ENCODE results near the gene ALKBH5.

Gene ALKBH5

GRCh38 chr17:18157354-18157985 lies 26.2 kb upstream of the ALKBH5 start:
- DNase-seq (ENCODE audit: extremely low read depth in 1 of 2, low read depth in 1 of 2): no peak

GRCh38 chr17:18158022-18158600 lies 25.5 kb upstream of the ALKBH5 start:
- peak; percentile 88 to 95 for DNase-seq (ENCODE audit: extremely low read depth in 1 of 2, low read depth in 1 of 2)

GRCh38 chr17:18159551-18160120 lies 24.0 kb upstream of the ALKBH5 start:
- DNase-seq (ENCODE audit: extremely low read depth in 1 of 2, low read depth in 1 of 2): no peak

GRCh38 chr17:18160128-18160856 lies 23.3 kb upstream of the ALKBH5 start:
- no peak for DNase-seq (ENCODE audit: extremely low read depth in 1 of 2, low read depth in 1 of 2)

- DNase-seq (ENCODE audit: extremely low read depth in 1 of 2, low read depth in 1 of 2): no peak
Measured at GRCh38 chr17:18161207-18162145, 22.2 kb upstream of the ALKBH5 start.

- DNase-seq (ENCODE audit: extremely low read depth in 1 of 2, low read depth in 1 of 2): no peak
Measured at GRCh38 chr17:18163547-18163946, 20.1 kb upstream of the ALKBH5 start.

GRCh38 chr17:18166894-18167293 lies 16.7 kb upstream of the ALKBH5 start:
- DNase-seq (ENCODE audit: extremely low read depth in 1 of 2, low read depth in 1 of 2): no peak

- DNase-seq (ENCODE audit: extremely low read depth in 1 of 2, low read depth in 1 of 2): no peak
Measured at GRCh38 chr17:18167421-18167820, 16.2 kb upstream of the ALKBH5 start.

GRCh38 chr17:18172531-18173278 lies 10.9 kb upstream of the ALKBH5 start:
- no peak for DNase-seq (ENCODE audit: extremely low read depth in 1 of 2, low read depth in 1 of 2)

GRCh38 chr17:18173740-18174139 lies 9.9 kb upstream of the ALKBH5 start:
- no peak for DNase-seq (ENCODE audit: extremely low read depth in 1 of 2, low read depth in 1 of 2)

- DNase-seq (ENCODE audit: extremely low read depth in 1 of 2, low read depth in 1 of 2): no peak
Measured at GRCh38 chr17:18176176-18176575, 7.5 kb upstream of the ALKBH5 start.

- DNase-seq (ENCODE audit: extremely low read depth in 1 of 2, low read depth in 1 of 2): no peak
Measured at GRCh38 chr17:18177133-18177532, 6.5 kb upstream of the ALKBH5 start.

- no peak for DNase-seq (ENCODE audit: extremely low read depth in 1 of 2, low read depth in 1 of 2)
Measured at GRCh38 chr17:18177722-18178121, 5.9 kb upstream of the ALKBH5 start.

- no peak for DNase-seq (ENCODE audit: extremely low read depth in 1 of 2, low read depth in 1 of 2)
Measured at GRCh38 chr17:18179196-18179595, 4.4 kb upstream of the ALKBH5 start.

- no peak for DNase-seq (ENCODE audit: extremely low read depth in 1 of 2, low read depth in 1 of 2)
Measured at GRCh38 chr17:18179804-18180203, 3.8 kb upstream of the ALKBH5 start.

GRCh38 chr17:18181358-18181757 lies 2.3 kb upstream of the ALKBH5 start:
- DNase-seq (ENCODE audit: extremely low read depth in 1 of 2, low read depth in 1 of 2): peak; percentile 29 to 78

- DNase-seq (ENCODE audit: extremely low read depth in 1 of 2, low read depth in 1 of 2): no peak
Measured at GRCh38 chr17:18182110-18182977, 1.3 kb upstream of the ALKBH5 start.

GRCh38 chr17:18182978-18183333 lies 672 bp upstream of the ALKBH5 start:
- DNase-seq (ENCODE audit: extremely low read depth in 1 of 2, low read depth in 1 of 2): peak; percentile 68 to 73
